GM19239 (cell line): ENCODE data around the gene TMEM171.

Experiments used
- DNase-seq: peaks from one replicate; pipeline ENCODE4 v3.0.0; 2011; ENCODE audit warnings: low spot score; ENCODE audit not compliant: insufficient read length
- FAIRE-seq: peaks from 2 replicates; lab custom pipeline; 2011; peaks lifted over from hg19 to GRCh38; lab: Jason Lieb, UNC

The TMEM171 gene

DNA sequence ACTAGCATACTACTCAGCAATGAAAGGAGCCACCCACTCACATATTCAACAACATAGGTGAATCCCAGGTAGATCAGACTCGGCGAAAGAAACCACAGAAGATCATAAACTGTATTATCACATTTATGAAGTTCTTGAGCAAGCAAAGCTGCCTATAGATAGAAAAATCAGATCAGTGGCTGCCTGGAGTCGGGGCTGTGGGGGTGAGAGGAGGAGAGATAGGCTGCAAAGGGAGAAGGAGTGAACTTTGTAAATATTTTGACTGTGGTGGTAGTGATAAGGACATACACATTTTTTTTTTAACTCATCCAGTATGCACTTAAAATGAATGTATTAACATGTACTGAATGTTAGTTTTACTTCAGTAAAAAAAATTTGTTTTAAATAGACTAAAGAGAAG is 29.2 kb downstream of the TMEM171 start:
- FAIRE-seq (no peak), DNase-seq (no peak)

- FAIRE-seq (no peak), DNase-seq (no peak)
Measured at GRCh38 chr5:73150876-73151275, 30.5 kb downstream of the TMEM171 start.

- DNase-seq: no peak
Measured at GRCh38 chr5:73151766-73152410, 31.5 kb downstream of the TMEM171 start.

GRCh38 chr5:73152411-73153388 is 32.3 kb downstream of the TMEM171 start:
- no peak for DNase-seq

More at GRCh38 chr5:73151766-73152410, 31.5 kb downstream of the TMEM171 start:
- no peak for FAIRE-seq

DNA sequence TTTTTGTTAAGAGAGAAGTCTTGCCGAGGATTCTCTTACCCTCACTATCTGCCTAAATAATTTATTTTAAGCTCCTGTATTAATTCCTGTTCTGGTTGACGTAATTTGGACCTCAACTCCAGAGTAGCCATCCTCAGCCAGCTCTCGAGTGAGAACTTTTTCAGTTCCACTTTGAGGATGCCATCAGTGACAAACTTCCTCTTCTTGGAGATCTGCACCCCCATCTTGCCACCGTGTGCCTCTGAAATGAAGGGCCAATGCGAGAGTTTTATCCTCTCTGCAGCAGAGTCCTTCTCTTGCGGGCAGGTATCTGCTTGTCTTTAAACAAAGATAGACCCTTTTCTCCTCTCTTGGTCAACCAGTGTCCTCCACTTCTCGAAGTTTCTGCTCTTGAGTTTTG is 33.1 kb downstream of the TMEM171 start:
- DNase-seq: no peak
- no peak for FAIRE-seq

More at GRCh38 chr5:73152411-73153388, 32.3 kb downstream of the TMEM171 start:
- FAIRE-seq: no peak

DNA sequence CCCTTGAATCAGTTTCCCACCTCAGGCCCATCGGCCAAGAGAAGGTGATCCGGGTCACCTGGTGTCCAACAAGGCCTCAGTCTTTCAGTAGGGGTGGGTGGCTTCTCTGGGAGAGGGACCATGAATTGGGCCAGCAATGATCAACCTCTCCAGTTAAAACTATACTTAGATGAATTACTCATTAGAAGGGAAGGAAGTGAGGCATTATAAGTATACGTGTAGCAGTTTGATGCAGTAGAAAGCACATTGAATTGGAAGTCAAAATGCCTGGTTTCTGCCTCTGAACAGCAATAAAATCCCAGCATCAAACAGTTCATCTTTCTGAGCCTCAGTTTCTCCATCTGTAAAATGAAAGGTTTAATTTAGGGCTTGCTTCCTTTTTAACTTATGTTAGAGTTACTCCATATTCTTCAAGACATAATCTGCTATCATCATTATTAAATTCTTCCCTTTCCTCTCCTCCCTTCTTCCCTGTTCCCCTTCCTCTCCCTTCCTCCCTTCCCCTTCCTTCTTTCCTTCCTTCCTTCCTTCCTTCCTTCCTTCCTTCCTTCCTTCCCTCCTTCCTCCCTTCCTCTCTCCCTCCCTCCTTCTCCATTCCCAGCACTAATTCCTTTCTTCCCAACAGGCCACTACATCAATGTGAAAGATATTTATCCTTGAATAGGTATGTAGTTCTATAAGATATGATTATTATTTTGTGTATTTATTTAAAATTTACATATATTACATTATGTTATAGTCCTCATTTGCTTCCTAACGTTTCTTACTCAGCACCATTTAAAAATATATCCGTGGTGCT is 34.0 kb downstream of the TMEM171 start:
- DNase-seq (no peak), FAIRE-seq (no peak)

- DNase-seq (no peak), FAIRE-seq (no peak)
Measured at GRCh38 chr5:73155271-73156222, 35.2 kb downstream of the TMEM171 start.

DNA sequence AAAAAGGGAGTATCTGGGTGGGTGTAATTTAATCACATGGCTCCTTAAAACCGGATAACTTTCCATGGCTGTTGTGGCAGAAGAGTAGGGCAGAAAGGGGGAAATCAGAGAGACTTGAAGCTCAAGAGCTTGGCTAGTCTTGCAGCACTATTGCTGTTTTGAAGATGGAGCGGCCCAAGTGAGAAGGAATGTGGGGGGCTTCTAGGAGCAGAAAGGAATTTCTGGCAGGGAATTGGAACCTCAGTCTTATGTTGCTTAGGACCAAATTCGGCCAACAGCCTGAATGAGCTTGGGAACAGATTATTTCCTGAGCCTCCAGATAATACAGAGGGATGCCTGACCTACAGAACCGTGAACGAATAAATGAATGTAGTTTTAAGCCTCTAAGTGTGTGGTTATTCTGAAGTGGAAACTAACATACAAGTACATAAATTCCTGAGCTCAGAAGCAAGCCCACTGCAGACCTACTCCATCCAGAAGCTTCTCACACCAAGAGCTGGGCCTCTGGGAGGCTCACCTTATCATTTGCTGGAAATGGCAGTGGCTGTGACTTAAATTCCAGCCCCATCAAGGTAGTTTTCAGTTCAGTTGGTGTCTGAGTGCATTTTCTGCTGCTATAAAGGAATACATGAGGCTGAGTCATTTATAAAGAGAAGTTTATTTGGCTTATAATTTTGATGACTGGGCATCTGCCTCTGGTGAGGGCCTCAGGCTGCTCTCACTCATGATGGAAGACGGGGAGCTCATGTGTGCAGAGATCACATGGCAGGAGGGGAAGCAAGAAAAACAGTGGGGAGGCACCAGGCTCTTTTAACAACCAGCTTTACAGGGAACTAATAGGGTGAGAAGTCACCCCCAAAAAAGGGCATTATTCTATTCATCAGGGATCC is 37.3 kb downstream of the TMEM171 start:
- no peak for DNase-seq
- no peak for FAIRE-seq

DNA sequence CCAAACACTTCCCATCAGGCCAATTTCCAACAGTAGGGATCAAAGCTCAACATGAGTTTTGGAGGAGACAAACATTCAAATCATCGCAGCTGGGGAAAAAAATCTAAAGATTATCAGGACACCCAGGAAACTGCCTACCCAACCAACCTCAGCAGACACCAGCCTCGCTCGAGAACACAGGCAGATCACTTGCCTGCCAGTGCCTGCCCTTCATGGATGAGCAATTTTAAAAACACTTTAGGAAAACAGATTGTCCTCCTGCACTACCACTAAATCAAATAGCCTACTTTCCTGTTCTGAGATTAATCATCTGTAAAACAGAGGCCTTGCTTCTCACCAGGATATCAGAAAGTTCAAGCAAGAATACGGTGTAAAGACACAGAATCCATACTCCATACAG is 37.9 kb downstream of the TMEM171 start:
- DNase-seq (no peak), FAIRE-seq (no peak)

DNA sequence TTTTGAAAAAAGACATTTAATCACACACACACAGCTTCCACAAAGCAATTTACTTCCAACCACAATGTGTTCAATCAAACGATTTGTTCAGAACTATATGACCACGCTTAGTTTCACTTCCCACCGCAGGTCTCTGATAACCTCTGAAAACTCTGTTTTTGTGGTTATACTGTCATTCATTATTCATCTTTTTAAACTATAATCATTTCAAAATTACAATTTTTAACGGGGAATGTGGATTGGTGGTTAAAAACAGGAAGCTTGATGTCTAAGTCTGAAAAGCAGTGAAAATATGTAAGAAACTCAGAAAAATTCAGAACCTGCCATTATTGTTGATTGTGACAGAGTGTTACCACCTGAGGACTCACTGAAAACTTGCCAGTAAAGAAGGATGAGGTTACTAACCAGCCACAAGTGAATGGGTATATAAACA is 39.9 kb downstream of the TMEM171 start:
- DNase-seq (no peak), FAIRE-seq (peak; percentile 77)

DNA sequence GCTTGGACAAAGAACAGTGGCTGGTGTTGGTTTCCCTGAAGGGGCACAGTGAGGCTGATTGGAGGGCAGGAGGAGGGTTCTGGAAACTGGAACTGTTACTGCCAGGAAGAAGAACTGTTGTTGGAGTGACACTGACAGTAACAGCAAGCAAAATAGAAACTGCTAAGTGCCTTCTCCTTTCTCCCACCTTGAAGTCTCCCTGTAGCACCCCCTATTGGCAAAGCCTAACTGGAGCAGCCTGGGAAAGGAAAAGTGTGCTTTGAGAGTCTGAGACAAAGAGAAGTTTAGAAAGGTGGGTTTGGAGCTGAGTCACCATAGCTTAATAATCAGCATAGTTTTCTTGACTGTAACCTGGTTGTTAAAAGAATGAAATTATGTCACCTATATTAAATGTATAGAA is 50.1 kb downstream of the TMEM171 start:
- no peak for DNase-seq
- no peak for FAIRE-seq

- no peak for FAIRE-seq
- DNase-seq: no peak
Measured at GRCh38 chr5:73171495-73171894, 51.1 kb downstream of the TMEM171 start.

GRCh38 chr5:73172951-73173350 is 52.6 kb downstream of the TMEM171 start, which contains the start of gene TMEM174:
TSS of gene TMEM174 (plus strand) at chr5:73173193. CDS start at chr5:73173244, 51 bp downstream.
- no peak for FAIRE-seq
- DNase-seq: no peak

- FAIRE-seq (no peak), DNase-seq (no peak)
Measured at GRCh38 chr5:73174100-73174815, 53.9 kb downstream of the TMEM171 start.

- no peak for FAIRE-seq
- no peak for DNase-seq
Measured at GRCh38 chr5:73176250-73176649, 55.9 kb downstream of the TMEM171 start.

DNA sequence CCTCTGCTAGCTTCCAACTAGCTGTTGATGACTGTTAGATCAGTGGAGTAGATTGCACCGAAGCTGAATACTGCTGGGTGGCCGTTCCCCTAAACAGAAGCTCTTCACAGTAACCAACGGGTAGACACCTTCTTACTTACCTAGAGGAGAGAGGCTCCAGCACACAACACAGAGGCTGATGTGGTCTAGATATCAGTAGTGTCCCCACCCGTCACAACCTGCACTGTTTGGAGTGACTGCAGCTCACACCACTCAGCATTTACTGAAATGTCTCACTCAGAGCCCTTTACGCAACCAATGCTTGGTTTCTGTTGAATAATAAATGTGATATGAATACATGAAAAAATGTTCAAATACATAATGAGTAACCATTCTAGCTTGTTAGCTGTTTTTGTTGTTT is 57.9 kb downstream of the TMEM171 start:
- FAIRE-seq (no peak), DNase-seq (no peak)

DNA sequence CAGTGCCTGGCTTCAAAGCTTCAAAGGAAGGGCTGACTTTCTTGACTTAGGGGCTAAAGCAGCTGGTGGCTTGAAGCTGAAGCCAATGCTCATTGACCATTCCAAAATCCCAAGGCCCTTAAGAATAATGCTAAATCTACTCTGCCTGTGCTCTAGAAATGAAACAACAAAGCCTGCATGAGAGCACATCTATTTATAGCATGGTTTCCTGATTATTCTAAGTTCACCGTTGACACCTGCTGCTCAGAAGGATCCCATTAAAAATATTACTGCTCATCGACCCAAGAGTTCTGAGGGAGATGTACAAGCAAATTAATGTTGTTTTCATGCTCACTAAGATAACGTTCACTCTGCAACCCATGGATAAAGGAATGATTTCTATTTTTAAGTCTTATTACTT is 59.4 kb downstream of the TMEM171 start:
- DNase-seq (no peak), FAIRE-seq (no peak)

DNA sequence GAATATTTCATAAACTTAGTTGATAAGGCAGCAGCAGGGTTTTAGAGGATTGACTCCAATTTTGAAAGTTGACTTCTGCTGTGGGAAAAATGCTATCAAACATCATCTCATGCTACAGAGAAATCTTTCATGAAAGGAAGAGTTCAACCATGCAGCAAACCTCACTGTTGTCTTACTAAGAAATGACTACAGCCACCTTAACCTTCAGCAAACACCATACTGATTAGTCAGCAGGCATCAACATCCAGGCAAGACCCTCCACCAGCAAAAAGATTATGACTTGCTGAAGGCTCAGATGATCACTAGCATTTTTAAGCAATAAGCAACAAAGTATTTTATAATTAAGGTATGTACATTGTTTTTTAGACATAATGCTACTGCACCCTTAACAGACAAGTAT is 60.2 kb downstream of the TMEM171 start:
- FAIRE-seq (no peak), DNase-seq (no peak)
